Inferior parietal cortex (tissue), 1 donor: ENCODE measurements around the gene ARHGAP31.
"Not testable (repeated sequence)": the region's sequence is repeated elsewhere in the genome, so short reads cannot be mapped to it uniquely, and the experiment has no call there.

ENCODE experiments used
- DNase-seq: peaks from one replicate; pipeline ENCODE4 v3.0.0-alpha.2; 2016; ENCODE audit errors: extremely low spot score

The ARHGAP31 gene

GRCh38 chr3:119322021-119322834, 28.0 kb downstream of the ARHGAP31 start:
- no peak for DNase-seq

- peak; percentile 63 for DNase-seq
Measured at GRCh38 chr3:119322835-119323722, 28.9 kb downstream of the ARHGAP31 start.

DNA sequence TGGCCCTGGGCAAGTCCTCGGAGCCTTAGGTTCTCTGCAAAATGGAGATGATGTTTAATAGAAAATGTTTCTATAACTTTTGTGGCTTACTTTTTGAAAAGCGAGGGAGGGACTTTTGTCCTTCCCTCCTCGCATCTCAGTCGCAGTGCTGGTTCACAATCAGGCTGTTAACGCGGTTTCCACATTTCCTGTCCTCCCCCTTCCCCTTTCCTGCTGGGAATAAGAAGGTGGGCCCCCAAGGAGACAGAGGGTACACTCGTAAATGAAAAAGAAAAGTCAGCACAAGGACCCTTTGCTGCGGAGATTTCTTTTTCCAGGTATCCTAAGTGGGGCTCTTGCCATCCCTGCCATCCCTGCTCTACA, 29.5 kb downstream of the ARHGAP31 start:
- DNase-seq, result no peak

DNA sequence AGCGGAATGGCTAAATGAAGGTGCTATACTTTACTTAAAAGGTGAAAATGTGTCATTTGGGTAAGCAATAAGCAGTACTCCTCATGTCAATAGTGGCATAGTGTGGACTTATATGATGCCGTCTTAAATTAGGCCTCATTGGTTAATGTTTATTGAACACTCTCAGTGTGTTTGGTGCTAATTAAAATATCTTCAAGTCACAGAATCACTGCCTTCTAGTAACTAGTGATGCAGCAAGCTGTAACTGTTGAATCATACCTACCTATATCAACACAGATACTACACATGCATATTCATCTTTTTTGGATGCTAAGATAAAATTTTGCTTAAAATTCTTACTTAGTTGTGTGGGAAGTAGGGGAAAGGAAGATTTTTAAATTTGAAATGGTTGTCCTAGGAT, 30.7 kb downstream of the ARHGAP31 start:
- DNase-seq, result no peak

GRCh38 chr3:119326976-119327375, 32.8 kb downstream of the ARHGAP31 start:
- no peak for DNase-seq

DNA sequence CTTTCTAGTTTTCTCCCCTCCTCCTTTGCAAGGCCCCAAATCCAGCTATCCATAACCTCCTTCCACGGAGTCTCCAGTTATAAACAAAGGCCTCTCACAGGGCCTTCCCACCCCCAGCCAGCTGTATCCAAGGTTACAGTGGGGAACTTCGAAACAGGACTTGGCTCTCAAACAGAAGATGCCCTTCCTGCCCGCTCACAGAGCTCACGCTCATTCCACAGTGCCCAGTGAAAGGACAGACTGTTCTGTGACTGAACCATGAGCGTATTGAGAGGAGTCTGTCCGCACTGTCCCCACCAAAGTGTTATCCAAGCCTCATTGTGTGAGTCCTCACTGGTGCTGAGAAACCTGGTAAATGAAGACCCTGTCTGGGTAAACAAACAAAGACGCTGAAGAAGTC, 35.4 kb downstream of the ARHGAP31 start:
- DNase-seq, result peak; percentile 64

DNA sequence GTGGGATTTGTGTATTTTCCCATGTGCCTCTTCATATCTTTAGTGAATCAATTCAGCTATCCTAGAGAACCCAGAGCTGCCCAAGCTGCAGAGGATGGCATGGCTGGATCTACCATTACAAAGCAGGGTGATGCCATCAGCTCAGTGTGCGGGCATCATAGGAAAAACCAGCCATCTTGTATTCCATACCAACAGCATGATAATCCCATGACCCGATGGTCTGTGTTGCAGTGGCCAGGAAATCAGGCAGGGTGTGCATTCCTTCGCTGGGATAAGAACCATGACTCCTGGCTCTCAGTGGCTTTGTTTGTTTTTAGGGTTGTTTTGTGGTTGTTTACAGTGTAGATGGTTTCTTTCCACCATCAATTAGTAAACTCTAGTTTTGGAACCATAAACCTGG, 36.0 kb downstream of the ARHGAP31 start:
- no peak for DNase-seq

DNA sequence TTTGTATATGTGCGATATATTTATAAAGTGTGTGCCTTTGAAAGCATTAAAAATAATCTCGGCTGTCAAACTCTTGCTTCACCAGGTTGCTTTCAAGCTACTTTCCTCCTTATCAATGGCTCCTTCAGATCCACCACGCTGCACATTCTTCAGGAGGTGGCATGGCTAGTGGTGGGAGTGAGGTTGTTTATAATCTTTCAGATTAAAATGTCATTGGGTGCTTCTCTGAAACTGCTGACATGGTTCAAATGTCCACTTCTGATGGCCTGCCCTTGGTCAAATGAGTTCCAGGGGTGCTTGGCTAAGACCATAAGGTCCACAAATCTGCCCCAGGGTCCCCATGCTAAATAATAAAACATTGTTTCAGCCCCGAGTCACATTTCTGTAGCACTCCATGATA, 36.7 kb downstream of the ARHGAP31 start:
- DNase-seq, result no peak

- DNase-seq, result no peak
Measured at GRCh38 chr3:119331661-119332060, 37.5 kb downstream of the ARHGAP31 start.

- no peak for DNase-seq
Measured at GRCh38 chr3:119333773-119334509, 39.8 kb downstream of the ARHGAP31 start.

- no peak for DNase-seq
Measured at GRCh38 chr3:119336823-119337222, 42.6 kb downstream of the ARHGAP31 start.

GRCh38 chr3:119337407-119337806, 43.2 kb downstream of the ARHGAP31 start:
- not testable (repeated sequence) for DNase-seq

GRCh38 chr3:119338754-119339153, 44.6 kb downstream of the ARHGAP31 start:
- no peak for DNase-seq

GRCh38 chr3:119340014-119340413, 45.8 kb downstream of the ARHGAP31 start:
- DNase-seq, result no peak

GRCh38 chr3:119340446-119340845, 46.3 kb downstream of the ARHGAP31 start:
- DNase-seq, result no peak

DNA sequence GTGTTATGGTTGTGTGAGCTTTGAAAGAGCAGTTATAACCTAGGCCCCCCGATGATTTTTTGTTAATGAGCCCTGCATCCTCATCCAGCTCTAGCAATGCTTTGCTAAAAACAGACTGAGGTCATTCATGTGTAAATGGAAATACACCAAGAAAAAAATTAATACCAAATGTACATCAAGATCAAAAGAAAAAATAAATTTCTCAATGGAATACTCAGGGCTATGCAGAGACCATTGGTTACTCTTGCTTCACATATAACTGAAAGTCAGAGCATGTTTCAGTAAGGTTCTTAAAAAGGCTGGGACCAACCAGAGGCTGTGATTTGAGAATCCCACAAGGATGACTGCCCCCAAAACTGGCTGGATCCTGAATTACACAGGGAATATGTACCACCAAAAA, 48.0 kb downstream of the ARHGAP31 start:
- DNase-seq, result no peak

GRCh38 chr3:119343719-119344118, 49.5 kb downstream of the ARHGAP31 start:
- DNase-seq, result no peak

DNA sequence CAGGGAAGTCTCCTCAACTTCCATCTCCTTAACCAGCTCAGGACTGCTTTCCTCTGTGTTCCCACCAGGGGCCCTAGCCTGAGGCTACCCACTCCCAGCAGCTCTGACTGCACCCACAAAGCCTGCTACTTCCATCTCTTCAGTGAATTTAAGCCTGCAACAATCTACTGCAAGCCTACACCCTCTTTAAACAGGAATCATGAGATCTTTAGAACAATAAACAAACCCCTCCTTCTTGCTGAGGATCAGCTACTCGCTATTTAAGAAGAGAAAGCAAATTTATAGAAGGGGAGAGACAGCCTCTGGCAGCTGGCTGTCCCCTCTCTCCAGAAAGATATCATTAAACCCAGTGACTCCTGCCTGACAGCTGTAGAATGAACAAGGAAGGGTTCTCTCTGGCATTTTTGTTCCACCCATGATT, 51.9 kb downstream of the ARHGAP31 start:
- no peak for DNase-seq

DNA sequence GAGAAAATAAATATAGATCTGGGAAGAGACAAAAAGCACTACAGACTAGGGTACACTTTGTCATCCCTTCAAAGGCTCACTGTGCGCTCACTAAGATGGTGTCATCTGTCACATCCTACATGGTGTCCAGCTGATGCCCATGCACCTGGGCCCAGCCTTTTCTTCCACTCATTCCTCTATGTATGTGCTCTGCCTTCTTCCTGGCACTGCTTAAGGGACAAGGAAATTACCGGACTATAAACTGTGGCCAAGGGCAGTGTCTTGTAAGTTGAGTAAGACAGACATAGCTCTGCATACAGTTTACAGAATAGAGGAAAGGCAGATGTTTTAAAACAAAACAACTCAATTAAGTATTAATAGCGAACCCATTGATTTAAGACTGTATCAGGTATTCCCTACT, 52.9 kb downstream of the ARHGAP31 start:
- no peak for DNase-seq

GRCh38 chr3:119349354-119350041, 55.3 kb downstream of the ARHGAP31 start:
- DNase-seq, result no peak

DNA sequence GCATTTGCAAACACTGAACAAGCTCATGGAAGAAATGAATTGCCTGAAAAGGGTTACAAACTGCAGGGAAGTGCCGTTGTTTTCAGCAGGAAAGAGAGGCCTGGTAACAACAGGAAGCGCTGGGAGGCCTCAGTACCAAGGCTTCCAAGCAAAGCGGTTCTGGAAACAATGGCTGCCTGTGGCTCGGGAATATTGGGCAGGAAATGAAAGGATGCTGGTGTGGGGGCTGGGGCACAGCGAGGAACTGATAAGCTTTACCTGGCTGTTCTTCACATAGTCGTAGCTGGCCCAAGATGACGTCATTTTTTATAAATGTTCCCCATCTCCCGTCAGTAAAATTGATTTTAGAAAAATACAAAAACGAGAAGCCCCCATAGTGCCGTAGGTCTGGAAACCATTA, 55.9 kb downstream of the ARHGAP31 start:
- DNase-seq, result no peak

- DNase-seq, result no peak
Measured at GRCh38 chr3:119351581-119351980, 57.4 kb downstream of the ARHGAP31 start.
